Measurements from ENCODE around the gene SAPCD1. TPM values are rescaled to one million over a fixed set of nuclear protein-coding genes. Genes with fewer than 3 reads are reported as not detected.

Gene SAPCD1
- total and polyA plus RNA-seq, 2 donors (not counting 3 experiments of a cell fraction or from before 2014, with no cell fraction given): 1.6 to 11.7 TPM

GRCh38 chr6:31765910-31766794, 3.7 kb downstream of the SAPCD1 start:
- Histone ChIP-seq H3K27me3 (ENCODE audit: control insufficient read depth in 2 of 2, insufficient read depth in 2 of 2, low read length in 2 of 2) (no peaks in the 10 kb centered on the region), H3K4me3 (replicated peaks in 1 of 3; ENCODE audit: insufficient read depth in 1 of 3, low read depth in 1 of 3, low read length in 3 of 3) (peak overlapping the region in 1 of 3 experiments; percentile 6), H3K36me3 (ENCODE audit: control insufficient read depth in 2 of 2, extremely low read depth in 1 of 2, insufficient read depth in 2 of 2, low read length in 2 of 2) (no peaks in the 10 kb centered on the region), H3K4me2 (ENCODE audit: insufficient read depth, low read length) (no peak overlapping the region), H3K9me1 (replicated peaks; ENCODE audit: control insufficient read depth, extremely low read depth, insufficient read depth, low read length) (no peaks in the 10 kb centered on the region), H3K4me1 (ENCODE audit: control insufficient read depth, extremely low read depth, insufficient read depth, low read length) (no peaks in the 10 kb centered on the region), H3K9me3 (replicated peaks; ENCODE audit: control insufficient read depth, insufficient read depth, low read length) (no peaks in the 10 kb centered on the region), H4K20me1 (replicated peaks; ENCODE audit: control insufficient read depth, extremely low read depth, insufficient read depth, low read length) (no peaks in the 10 kb centered on the region), H3K27ac (ENCODE audit: insufficient read depth, low read depth, low read length) (no peak overlapping the region), H3K79me2 (ENCODE audit: control insufficient read depth, insufficient read depth, low read length) (no peaks in the 10 kb centered on the region), H2AFZ (ENCODE audit: low read depth, low read length) (peak overlapping the region; percentile 38), H3K9ac (replicated peaks; ENCODE audit: extremely low read depth, insufficient read depth, low read length) (no peak overlapping the region)
- intact Hi-C loops (cut with micrococcal nuclease): no loop called here
- dilution Hi-C loops (cut with MboI; ENCODE audit: extremely low pct_ligation_motif_present, low sequenced_read_pairs): no loop called here
- BruUV-seq (replicated peaks): no TSS peak
- no peak for FAIRE-seq
- TF ChIP-seq JUN (IDR thresholded peaks at IDR 0.05; ENCODE audit: borderline replicate concordance, insufficient read depth, insufficient read length, low read depth) (no peak), MAX (IDR thresholded peaks at IDR 0.05; ENCODE audit: insufficient read depth, insufficient read length) (no peak), GATA2 (IDR thresholded peaks at IDR 0.05; ENCODE audit: insufficient read depth, insufficient read length, low read depth, low read length) (no peak), CTCF (IDR thresholded peaks at IDR 0.05; ENCODE audit: extremely low read depth in 1 of 2, insufficient read depth in 1 of 2, low read depth in 1 of 2, low read length in 2 of 2) (no peak), MYC (IDR thresholded peaks at IDR 0.05; ENCODE audit: low read depth, low read length) (no peak), FOS (IDR thresholded peaks at IDR 0.05; ENCODE audit: borderline replicate concordance, insufficient read depth, low read length) (no peak), EZH2 (IDR thresholded peaks at IDR 0.05; ENCODE audit: borderline replicate concordance, low read depth, low read length, severe bottlenecking) (no peak), POLR2A (IDR thresholded peaks at IDR 0.05; ENCODE audit: low read depth, low read length) (no peak), POLR2AphosphoS5 (IDR thresholded peaks at IDR 0.05; ENCODE audit: insufficient read depth, low read depth, low read length) (no peak)
- POLR2A ChIA-PET: no interaction called here
- DNase-seq (ENCODE audit: low read depth, low spot score): peak; percentile 25
- CTCF ChIA-PET: interaction anchor here (1.0 to 1.7 kb wide), 5 partner anchors 8 to 40 kb away, joined by 3 to 6 read pairs (median 3); partner anchors contain the start of gene LSM2

Measured in endothelial cell of umbilical vein (primary cell).